BJ (cell line): ENCODE measurements around the gene CWF19L1. TPM values are rescaled to one million over a fixed set of nuclear protein-coding genes. Genes with fewer than 3 reads are reported as not detected.

Experiments
- CTCF ChIA-PET: fragments of 350-600 bp; formaldehyde crosslinking; extraction: SDS; loops from one replicate; lab custom pipeline; 2021; ENCODE audit warnings: antibody characterized with exemption, inconsistent platforms; lab: Yijun Ruan, JAX
- POLR2A ChIA-PET: fragments of 300-600 bp; sonication (Branson Sonifier 250); formaldehyde crosslinking; extraction: SDS; loops from one replicate; lab custom pipeline; 2021; ENCODE audit warnings: antibody characterized with exemption; lab: Charles Lee
- DNase-seq: peaks from one replicate; pipeline ENCODE4 v3.0.0-alpha.2; 2011; ENCODE audit warnings: low read depth
- H3K27me3 ChIP-seq: 2 replicates; pipeline ENCODE4 v1.6.0; 2011; ENCODE audit warnings: low read length; ENCODE audit not compliant: control insufficient read depth, insufficient read depth
- H3K36me3 ChIP-seq: 2 replicates; pipeline ENCODE4 v1.5.1; 2011; ENCODE audit warnings: low read length; ENCODE audit not compliant: control insufficient read depth, insufficient read depth
- H3K4me3 ChIP-seq: 2 replicates; pipeline ENCODE4 v1.5.1; 2011; ENCODE audit warnings: low read depth, mild to moderate bottlenecking, control low read depth, low read length
- polyA plus RNA-seq: library from polyadenylated mRNA; depleted of rRNA; stranded (reverse); fragments of >200 nt; gene quantifications from 2 replicates; pipeline ENCODE4 v1.2.3, GENCODE V29; 2011; rRNA removed
- small RNA-seq: library from RNA; depleted of rRNA; stranded (forward); fragments of <200 nt; gene quantifications from one replicate; pipeline ENCODE3, GENCODE V24; 2012; ENCODE audit warnings: low replicate concordance, low read depth; ENCODE audit not compliant: insufficient read length
- TF ChIP-seq, protein P1 (sequence below): IDR thresholded peaks from 2 replicates; pipeline ENCODE4 v1.5.1; 2011; ENCODE audit warnings: low read depth, mild to moderate bottlenecking, control low read depth, inconsistent platforms, low read length, moderate library complexity; ENCODE audit not compliant: insufficient read depth

CWF19L1 gene
- polyA plus RNA-seq, 1 experiment: 14.9 TPM

DNA sequence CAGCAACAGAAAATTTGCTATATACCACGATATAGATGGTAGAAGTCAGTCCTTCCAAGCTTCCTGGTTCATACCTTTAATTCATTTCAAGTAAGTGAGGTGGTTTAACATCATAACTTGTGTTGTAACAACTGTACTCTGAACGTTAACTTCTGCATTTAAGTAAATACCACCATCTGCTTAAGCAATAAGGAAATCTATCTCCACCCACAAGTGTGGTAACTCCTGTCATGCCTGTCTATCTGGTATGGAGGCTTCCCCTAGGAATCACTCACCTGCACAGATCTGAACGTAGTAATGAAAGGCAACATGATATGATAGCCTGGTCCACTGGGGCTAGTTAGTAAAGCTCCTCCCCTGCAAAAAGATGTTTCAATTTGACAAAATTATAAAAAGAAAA lies 84.0 kb downstream of the CWF19L1 start:
- DNase-seq: no peak
- POLR2A ChIA-PET: no interaction called here
- H3K36me3 ChIP-seq: no peaks in the 10 kb centered on the region

DNA sequence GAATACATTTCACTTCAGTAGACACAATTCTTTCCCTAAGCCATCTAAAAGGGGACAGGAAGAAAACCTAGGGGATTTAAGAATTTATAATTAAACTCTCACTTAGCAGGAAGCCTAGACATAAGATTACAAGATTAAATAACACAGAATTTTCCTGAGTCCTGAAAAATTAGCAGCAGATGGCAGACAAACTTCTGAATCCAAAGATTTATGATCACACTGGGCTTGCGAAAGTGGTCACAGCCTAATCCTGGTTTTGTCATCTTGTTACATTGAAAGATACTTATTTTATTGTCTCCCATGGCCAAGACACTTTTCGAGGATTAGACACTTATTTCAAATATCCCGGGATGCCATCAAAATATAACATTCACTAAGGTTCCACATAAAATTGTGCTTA lies 84.5 kb downstream of the CWF19L1 start:
- H3K36me3 ChIP-seq: no peaks in the 10 kb centered on the region
- DNase-seq: no peak
- CTCF ChIA-PET: no interaction called here
- TF ChIP-seq, protein P1, sequence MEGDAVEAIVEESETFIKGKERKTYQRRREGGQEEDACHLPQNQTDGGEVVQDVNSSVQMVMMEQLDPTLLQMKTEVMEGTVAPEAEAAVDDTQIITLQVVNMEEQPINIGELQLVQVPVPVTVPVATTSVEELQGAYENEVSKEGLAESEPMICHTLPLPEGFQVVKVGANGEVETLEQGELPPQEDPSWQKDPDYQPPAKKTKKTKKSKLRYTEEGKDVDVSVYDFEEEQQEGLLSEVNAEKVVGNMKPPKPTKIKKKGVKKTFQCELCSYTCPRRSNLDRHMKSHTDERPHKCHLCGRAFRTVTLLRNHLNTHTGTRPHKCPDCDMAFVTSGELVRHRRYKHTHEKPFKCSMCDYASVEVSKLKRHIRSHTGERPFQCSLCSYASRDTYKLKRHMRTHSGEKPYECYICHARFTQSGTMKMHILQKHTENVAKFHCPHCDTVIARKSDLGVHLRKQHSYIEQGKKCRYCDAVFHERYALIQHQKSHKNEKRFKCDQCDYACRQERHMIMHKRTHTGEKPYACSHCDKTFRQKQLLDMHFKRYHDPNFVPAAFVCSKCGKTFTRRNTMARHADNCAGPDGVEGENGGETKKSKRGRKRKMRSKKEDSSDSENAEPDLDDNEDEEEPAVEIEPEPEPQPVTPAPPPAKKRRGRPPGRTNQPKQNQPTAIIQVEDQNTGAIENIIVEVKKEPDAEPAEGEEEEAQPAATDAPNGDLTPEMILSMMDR: no peak
- no peak overlapping the region for H3K4me3 ChIP-seq
- POLR2A ChIA-PET: no interaction called here
- H3K27me3 ChIP-seq: no peaks in the 10 kb centered on the region

More for the DNA sequence above, 84.0 kb downstream of the CWF19L1 start:
- Histone ChIP-seq H3K27me3 (no peaks in the 10 kb centered on the region), H3K4me3 (no peak overlapping the region)
- CTCF ChIA-PET: interaction anchor here (0.6 kb wide), 1 partner anchor 83 kb away, joined by 3 read pairs; no protein-coding TSS in a partner anchor
- TF ChIP-seq, protein P1: no peak

Small RNAs within 50 kb of the gene (small RNA-seq; reads per million reads assigned to genes)
- not detected for gene RNU6-422P
- 12.6 reads per million, percentile 79 among the genes with 10 or more reads in this experiment for gene SNORA12

Other genes with a start within 250 kb of the CWF19L1 start
- gene CPN1, start 185.8 kb downstream of the CWF19L1 start, polyA plus RNA-seq: not detected in 2 replicates
- gene ERLIN1, start 81.6 kb downstream of the CWF19L1 start, polyA plus RNA-seq: 37.7 and 48.8 TPM in 2 replicates
- gene CHUK, start 38.0 kb downstream of the CWF19L1 start, polyA plus RNA-seq: 8.7 and 16.6 TPM in 2 replicates
- 18.7 and 39.9 TPM in 2 replicates for gene BLOC1S2, start 19.0 kb upstream of the CWF19L1 start, polyA plus RNA-seq
- not detected in 2 replicates for gene PKD2L1, start 62.6 kb upstream of the CWF19L1 start, polyA plus RNA-seq
- 32.1 and 40.8 TPM in 2 replicates for gene SCD, start 79.6 kb upstream of the CWF19L1 start, polyA plus RNA-seq
- 0.04 TPM in 1 of 2 replicates, not detected in the other for gene WNT8B, start 195.4 kb upstream of the CWF19L1 start, polyA plus RNA-seq